ENCODE data around the gene VPS8. TPM values are rescaled to one million over a fixed set of nuclear protein-coding genes. Genes with fewer than 3 reads are reported as not detected.

The VPS8 gene
- total and polyA plus RNA-seq, 7 donors = 11.4 to 52.6 (median 30.8) TPM

DNA sequence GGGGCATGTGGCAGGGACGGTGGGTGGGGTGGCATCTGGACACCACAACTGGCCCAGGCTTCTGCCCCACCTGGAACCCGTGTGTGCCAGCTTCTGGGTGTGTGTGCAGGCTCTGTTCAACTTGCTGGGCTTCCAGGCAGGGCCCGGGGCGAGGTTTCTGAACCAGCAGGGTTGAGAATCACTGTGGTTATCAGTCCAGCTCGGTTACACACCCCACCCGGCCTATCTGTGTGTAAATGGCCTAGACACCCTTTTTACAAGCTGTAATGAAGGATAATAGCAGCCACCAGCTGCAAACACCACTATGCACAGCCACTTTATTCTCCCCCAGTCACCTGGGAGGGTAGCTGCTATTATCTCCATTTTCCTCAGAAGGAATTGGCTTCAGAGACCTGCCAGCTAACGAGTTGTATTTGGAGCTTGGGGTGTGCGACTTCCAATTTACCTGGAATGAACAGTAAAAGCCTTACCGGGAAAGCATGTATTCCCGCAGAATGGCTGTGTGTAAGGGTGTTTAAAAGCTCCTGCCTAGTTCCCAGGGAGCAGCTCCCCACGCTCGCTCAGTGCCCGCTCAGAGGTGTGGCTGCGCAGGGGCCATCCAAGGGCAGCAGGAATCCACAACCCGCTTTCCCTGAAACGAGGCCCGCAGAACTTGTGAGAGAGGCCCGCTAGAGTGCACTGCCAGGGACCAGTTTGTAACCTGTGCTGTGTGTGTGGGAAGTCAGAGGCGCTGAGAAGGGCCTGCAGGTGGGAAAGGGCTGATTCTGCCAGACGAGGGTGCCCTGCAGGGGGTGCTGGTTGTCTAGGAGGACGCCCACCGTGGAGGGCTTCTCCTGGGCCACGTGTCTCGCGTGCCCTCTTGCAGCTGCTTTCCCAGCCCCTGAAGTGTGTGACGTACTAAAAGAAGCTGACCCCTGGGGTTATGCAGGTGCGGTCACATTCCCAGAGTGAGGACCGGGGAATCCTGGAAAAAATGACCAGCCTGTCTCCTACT is 257.4 kb downstream of the VPS8 start:
- no peak for DNase-seq
- ATAC-seq = no peak
- WGBS, 3 donors = 65 to 76% (median 74%) methylated on average over 28 of the region's 28 CpGs
- Histone ChIP-seq H3K4me3 (no peak overlapping the region), H3K9me3 (no peaks in the 10 kb centered on the region), H3K27me3 (ENCODE audit: insufficient read depth in 3 of 3, low read length in 2 of 3) (no peaks in the 10 kb centered on the region), H3K27ac (no peak overlapping the region), H3K36me3 (ENCODE audit: insufficient read depth in 1 of 2, low read depth in 1 of 2) (no peaks in the 10 kb centered on the region), H3K4me1 (no peaks in the 10 kb centered on the region)
- TF ChIP-seq, protein P1, sequence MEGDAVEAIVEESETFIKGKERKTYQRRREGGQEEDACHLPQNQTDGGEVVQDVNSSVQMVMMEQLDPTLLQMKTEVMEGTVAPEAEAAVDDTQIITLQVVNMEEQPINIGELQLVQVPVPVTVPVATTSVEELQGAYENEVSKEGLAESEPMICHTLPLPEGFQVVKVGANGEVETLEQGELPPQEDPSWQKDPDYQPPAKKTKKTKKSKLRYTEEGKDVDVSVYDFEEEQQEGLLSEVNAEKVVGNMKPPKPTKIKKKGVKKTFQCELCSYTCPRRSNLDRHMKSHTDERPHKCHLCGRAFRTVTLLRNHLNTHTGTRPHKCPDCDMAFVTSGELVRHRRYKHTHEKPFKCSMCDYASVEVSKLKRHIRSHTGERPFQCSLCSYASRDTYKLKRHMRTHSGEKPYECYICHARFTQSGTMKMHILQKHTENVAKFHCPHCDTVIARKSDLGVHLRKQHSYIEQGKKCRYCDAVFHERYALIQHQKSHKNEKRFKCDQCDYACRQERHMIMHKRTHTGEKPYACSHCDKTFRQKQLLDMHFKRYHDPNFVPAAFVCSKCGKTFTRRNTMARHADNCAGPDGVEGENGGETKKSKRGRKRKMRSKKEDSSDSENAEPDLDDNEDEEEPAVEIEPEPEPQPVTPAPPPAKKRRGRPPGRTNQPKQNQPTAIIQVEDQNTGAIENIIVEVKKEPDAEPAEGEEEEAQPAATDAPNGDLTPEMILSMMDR (IDR thresholded peaks at IDR 0.05) = no peak
- intact Hi-C loops (cut with DNase I) = no loop called here

DNA sequence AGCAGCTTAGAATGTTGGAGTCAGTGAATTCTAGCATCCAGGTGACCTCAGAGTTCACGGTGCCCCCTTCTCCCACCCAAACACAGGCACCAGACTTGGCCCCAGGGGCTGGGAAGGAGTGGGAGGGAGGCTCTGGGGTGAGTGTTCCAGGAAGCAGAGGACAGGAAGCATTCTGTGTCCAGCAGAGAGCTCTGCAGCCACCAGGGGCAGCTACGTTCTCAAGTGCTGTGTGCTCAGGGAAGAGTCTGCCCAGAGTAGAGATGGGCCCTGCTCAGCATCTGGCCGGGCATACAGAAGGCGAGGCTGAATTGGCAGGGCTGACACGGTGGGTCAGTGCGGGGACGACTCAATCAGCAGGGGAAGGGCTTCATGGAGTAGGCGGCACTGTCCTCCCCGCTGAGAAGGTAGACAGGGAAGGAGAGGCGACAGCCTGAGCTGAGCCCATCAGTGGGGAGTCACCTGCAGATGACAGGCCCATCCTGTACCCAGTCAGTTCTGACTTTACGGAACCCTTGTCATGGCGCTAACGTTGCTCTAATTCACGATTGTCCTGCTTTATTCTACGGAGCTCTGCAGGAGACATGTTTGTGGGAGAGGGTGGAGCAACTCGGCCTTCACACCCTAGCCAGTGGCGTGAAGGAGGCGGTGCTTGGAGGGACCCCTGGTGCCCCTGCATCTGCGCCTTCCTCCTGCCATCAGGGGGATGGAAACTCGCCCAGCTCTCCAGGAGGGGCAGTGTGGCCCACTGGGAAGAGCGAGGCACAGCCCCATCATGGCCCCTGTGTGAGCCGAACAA is 258.7 kb downstream of the VPS8 start:
- no peak for DNase-seq
- Histone ChIP-seq H3K4me1 (no peaks in the 10 kb centered on the region), H3K27me3 (ENCODE audit: insufficient read depth in 3 of 3, low read length in 2 of 3) (peaks cover 0 to 2% (median 0%) of the 10 kb centered on the region in 3 donors), H3K4me3 (no peak overlapping the region), H3K27ac (no peak overlapping the region), H3K9me3 (no peaks in the 10 kb centered on the region), H3K36me3 (ENCODE audit: insufficient read depth in 1 of 2, low read depth in 1 of 2) (no peaks in the 10 kb centered on the region)
- TF ChIP-seq, protein P1 (IDR thresholded peaks at IDR 0.05) = no peak
- WGBS, 3 donors = 70 to 73% (median 71%) methylated on average over 22 of the region's 22 CpGs
- ATAC-seq = no peak
- intact Hi-C loops (cut with DNase I) = no loop called here

DNA sequence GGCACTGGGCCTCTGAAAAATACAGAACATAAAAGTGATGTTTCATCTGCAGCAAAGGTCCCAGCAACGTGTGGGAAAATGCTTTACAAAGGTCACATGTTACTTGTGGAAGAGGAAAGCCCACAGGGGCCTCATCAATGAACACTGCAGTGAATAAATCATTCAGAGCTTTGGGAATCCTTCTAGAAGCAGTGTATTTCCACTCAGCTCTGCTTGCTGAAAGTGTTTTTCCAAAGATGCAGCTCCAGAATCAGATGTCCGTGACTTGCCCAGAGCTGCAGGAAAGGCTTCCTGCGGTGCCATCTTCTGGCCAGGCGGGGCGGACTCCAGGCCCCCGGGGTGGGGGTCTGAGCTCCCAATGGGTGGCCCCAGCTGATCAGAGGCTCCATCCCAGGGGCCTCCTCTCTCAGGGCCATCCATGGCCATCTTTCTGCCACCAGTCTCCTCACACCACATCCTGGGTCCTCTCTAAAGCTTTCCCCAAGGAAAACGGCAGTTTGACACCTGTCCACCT is 259.4 kb downstream of the VPS8 start:
- Histone ChIP-seq H3K27me3 (ENCODE audit: insufficient read depth in 3 of 3, low read length in 2 of 3) (peaks cover 0 to 2% (median 0%) of the 10 kb centered on the region in 3 donors), H3K27ac (no peak overlapping the region), H3K4me1 (no peaks in the 10 kb centered on the region), H3K9me3 (no peaks in the 10 kb centered on the region), H3K4me3 (no peak overlapping the region), H3K36me3 (ENCODE audit: insufficient read depth in 1 of 2, low read depth in 1 of 2) (no peaks in the 10 kb centered on the region)
- 55 to 59% (median 57%) methylated on average over 7 of the region's 7 CpGs for WGBS, 3 donors
- TF ChIP-seq, protein P1 (IDR thresholded peaks at IDR 0.05) = no peak
- ATAC-seq (no peak), DNase-seq (no peak)
- intact Hi-C loops (cut with DNase I) = no loop called here

- 90 to 93% (median 91%) methylated on average over 11 to 13 of the region's 13 CpGs for WGBS, 3 donors
- Histone ChIP-seq H3K36me3 (ENCODE audit: insufficient read depth in 1 of 2, low read depth in 1 of 2) (no peaks in the 10 kb centered on the region), H3K4me3 (no peak overlapping the region), H3K27ac (no peak overlapping the region), H3K27me3 (ENCODE audit: insufficient read depth in 3 of 3, low read length in 2 of 3) (peaks cover 0 to 3% (median 2%) of the 10 kb centered on the region in 3 donors), H3K9me3 (no peaks in the 10 kb centered on the region), H3K4me1 (no peaks in the 10 kb centered on the region)
- intact Hi-C loops (cut with DNase I) = no loop called here
- TF ChIP-seq, protein P1 (IDR thresholded peaks at IDR 0.05) = no peak
- ATAC-seq (no peak), DNase-seq (no peak)
These were observed 263.6 kb downstream of the VPS8 start for GRCh38 chr3:185075547-185075946.
